NCI-H146 treated with DMSO at 0.1 percent for 48 hours (cell line): Measurements from ENCODE around the gene PRXL2A.

Source experiments
- DNase-seq: peaks from one replicate; lab custom pipeline; 2025; ENCODE audit not compliant: unreplicated experiment; lab: John Stamatoyannopoulos, UW

PRXL2A gene

DNA sequence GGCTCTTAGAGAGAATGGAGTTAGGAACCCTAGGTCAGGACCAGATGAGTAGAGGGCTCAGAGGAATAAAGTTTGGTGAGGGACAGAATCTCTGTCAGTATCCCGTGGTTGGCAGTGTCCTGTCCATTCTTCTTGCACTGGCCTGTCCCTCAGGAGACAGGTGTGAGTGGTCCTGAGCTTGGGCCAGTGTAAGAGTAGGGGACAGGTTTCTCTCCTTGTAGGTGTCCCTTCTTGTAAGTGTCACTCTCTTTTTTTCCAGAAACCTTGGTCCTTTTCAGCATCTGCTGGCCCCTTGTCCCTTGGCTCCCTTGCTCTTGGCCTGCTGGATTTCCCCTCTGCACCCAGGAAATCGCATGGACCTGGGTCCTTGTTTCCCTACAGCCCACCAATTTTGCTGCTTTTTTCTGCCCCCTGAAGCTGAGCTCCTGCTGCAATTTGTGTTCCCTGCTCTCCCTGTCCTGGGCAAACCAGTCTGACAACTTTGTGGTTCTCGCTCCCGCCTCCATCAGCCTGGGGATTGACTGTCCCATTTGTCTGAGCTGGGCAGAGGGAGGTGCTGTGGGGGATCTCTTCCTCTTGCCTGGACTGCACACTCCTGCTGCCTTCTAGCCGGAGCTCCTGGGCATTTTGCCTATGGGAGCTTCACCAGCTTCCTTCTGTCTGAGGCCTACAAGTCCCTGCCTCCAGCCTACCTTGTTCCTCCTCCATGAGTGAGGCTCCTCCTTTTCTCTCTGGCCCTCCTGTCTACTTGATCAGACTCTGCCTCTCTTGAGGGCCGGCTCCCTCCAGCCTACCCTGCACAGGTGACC is 52.3 kb downstream of the PRXL2A start:
- peak; percentile 11 for DNase-seq

DNA sequence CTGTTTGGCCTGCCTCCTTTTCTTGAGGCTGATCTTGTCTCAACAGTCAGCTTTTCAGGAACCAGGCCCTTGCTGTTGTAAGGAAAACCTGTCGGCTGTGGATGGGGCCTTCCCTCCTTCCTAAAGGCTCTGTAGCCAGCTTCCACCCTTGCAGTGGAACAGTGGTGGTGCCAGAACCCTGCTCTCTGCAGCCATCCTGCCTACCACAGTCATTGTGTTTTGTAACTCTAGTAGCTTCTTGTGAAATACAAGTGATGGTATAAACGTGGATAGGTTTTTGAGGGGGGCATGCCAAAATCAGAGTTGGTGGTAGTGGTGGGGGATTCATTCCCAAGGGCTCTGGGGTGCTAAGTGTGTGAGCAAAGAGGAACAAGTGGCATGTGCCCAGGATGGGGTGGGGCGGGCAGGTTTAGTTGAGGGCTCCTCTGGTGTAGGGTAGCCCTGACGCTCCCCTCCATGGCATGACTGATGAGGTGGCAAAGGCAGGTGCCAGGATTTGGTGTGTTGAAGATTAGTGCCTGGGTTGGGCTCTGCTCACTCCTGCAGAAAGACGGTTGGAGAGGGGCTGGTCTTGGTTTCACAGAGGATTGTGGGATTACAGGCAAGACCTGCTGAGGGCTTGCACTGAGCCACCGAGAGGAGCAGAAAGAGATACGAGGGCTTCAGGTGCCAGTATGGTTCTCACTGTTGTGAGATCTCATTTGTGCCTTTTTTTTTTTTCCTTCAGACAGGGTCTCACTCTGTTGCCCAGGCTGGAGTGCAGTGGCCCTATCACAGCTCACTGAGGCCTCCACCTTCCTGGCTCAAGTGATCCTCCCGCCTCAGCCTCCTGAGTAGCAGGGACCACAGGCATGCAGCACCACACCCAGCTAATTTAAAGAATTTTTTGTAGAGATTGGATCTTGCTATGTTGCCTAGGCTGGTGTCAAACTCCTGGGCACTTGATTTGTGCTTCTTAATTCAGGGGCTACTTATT is 53.1 kb downstream of the PRXL2A start:
- DNase-seq = no peak

DNA sequence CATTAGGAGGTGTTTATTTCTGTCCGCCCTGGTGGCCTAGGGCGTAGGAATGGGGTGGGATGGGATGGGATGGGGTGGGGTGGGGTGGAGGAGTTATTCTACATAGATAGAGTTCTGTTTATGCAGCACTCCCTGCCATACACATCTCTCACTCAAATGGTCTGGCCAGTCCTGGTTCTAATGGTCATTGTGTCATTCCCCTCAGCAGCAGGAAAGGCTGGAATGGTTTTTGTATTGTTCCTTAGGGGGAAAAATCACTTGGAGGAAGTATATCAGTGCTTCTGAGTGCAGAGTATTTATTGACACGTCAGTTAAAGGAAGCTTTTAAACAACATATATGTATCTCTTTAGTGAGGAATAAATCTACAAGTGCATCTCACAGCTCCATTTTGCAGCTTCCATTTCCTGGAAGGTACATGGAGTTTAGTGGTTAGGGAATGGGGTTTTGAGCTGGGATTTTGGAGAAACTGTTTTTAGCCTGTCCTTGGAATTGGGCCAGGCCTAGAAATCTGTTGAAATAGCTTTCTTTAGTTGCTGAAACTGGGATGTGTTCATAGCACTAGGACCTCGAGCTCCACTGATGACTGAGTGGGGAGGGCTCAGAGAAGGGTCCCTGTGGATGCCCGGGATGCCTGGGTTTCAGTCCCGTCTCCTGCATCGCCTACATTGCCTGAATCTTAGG is 54.1 kb downstream of the PRXL2A start:
- no peak for DNase-seq

DNA sequence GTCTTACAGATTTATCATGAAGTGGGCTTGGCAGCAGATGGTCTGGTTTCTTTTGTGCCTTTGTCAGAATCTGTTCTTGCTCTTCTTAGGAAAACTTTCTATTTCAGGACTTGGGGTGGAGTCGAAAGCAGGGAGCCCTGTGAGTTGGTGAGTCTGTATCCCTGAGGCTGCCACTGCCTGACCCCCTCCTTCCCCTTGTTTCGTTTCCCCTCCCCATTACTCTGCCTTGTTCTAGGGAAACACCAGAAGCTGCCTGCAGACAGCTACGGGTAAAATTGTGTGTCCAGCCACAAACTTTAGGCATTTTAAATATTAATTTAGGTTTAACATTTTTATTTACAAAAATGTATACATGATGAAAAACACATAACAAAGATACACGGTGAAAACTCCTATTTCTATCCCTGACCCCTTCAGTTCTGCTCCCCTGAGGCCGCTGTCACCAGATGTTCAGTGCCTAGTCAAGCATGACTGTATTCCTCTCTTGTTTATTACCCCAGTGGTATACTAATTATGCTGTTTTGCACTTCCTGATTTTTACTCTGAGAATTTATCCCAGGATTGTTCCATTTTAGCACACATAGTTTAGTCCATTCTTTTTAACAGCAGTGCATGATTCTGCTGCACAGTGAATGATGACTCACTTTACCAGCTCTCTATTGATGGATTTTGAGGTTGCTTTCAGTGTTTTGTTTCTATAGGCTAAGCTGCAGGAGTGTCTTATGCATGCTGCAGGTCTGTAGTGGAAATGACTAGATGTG is 54.8 kb downstream of the PRXL2A start:
- DNase-seq = peak; percentile 10

DNA sequence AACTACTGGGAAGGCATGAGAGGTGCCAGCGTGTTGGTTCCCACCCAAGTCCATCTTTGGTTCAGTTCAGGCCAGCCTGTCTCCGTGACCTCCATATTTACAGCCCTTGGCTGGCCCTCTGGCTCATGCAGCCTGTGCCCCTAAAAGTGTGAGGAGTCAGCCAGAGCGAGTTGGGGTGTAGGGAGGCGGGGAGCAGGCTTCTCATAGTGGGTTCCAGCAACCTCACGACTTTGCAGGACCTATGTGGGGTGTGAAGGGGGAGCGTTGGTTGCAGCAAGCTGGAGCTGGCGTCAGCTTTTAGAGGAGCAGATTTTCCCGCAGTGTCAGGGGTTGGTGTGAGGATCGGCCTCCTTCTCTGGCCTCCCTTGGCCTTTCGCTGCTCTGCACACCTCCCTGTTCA is 55.5 kb downstream of the PRXL2A start:
- no peak for DNase-seq

DNA sequence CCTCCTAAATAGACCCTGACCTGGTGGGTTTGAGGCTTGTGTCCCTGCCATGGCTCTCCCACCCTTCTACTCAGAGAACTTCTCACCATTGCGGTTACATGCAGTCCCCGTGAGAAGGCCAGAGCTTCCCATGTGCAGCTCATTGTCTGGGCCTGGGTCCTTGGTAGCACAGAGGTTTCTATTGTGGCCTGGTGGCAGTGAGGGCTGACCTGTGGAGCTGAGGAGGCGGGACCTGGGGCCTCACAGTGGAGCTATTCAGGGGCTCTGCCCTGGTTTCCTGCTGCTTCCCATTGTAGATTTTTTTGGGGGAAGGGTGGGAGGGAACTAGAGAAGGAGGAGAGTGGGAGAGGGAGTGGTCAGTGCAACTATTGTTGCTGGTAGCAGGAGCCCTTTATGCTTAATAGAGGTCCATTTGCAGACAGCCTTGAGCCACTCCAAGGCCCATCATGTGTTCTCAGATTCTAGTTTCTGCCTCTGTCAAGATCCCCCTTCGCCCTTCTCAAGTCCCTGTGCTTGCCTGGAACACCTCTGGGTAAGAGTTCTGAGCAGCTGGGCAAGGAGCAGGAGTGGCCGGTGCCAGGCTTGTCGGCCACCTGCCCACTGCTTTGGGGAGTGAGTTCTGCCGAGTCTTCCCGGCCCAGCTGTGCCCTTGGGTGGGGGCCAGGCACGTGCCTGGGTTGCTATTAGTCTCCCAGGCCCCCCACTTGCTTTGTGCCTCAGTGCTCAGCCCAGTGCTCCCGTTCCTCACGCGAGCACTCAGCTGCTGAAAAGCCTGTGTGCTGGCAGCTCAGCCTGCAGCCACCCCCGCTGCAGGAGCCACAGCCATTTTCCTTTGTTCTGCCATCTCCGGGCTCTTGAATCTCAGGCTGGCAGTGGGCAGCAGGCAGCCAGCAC is 56.5 kb downstream of the PRXL2A start:
- DNase-seq = no peak

DNA sequence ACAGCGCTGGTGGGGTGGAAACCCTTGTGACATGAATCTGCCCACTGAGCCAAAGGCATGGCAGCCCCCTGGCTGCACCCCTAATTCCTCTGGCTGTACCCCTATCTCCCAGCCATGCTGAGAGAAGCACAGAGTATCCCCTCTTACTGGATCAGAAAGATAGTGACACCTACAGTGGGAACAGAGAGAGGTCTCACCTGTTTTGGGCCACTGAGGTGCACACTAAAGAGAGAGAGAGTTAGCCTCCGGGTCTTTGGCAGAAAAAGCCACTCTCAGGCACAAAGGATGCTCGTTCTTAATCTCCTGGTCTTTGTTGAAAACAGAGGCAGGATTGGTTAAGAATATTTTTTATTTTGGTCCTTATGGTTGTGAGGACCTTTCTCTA is 57.1 kb downstream of the PRXL2A start:
- no peak for DNase-seq

DNA sequence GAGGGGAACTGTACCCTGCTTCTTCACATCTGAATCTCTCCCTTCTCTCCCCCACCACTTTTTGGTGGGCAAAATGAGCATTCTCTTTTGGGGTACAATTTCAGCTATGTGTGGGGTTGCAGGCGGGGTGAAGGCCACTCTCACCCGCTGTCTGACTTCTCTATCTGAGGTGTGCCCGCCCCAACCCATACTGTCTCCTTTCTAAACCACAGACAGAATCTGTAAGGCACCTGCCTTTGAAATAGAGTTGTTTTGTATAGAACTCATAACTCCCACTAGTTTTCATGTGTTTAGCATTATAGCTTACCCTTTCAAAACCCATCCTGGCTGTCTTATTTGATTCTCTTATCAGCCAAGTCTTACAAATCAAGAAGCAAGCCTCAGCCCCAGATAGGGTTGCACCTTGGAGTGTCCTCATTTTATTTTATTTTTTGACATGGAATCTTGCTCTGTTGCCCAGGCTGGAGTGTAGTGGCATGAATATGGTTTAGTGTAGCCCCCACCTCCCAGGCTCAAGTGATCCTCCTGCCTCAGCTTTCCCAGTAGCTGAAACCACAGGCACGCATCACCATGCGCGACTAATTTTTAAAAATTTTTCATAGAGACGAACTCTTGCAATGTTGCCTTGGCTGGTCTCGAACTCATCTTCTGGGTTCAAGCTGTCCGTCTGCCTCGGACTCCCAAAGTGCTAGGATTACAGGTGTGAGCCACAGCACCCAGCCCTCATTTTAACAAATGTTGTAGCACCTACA is 57.7 kb downstream of the PRXL2A start:
- DNase-seq = no peak

DNA sequence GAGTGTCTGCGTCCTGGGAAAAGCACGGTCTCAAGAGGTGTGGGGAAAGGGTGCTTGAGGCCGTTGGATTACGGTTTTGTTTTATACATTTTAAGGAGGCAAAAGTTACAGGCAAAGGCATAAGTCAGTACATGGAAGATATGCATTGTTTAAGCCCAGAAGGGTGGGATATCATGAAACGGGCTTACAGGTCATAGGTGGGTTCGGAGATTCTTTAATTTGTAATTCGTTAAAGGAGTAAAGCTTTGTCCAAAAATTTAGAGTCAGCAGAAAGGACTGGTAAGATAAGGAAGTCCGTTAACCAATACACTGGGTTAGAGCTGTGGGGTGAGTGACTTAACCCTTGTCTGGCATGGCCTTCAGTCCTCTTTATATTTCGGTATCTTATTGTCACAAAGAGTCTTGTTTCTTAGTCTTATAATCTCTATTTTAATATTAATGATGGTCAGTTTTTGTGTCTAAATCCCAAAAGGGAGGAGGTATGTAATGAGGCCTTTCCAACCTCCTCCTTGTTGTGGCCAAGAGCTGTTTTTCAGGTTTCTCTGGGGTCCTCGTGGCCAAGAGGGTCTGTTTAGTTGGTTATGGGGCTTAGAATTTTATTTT is 58.5 kb downstream of the PRXL2A start:
- DNase-seq = no peak

DNA sequence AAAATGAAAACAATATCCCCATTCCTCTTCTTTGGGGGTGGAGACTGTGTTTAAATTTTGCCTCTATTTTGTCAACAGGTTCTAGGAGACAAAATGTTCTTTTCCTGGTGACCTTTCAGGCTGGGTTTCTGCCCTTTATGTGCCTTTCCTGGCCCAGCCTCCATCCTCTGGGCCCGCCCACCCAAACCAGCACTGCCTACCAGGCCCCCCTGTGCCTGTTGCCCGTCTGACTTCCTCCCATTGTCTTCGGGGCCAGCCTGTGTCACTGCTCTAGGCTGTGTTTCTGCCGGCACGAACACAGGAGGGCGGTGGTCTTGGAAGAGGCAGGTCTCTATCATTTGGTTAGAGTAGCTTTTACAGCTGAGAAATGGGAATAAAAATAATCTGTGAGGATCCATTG is 59.7 kb downstream of the PRXL2A start:
- DNase-seq = no peak

DNA sequence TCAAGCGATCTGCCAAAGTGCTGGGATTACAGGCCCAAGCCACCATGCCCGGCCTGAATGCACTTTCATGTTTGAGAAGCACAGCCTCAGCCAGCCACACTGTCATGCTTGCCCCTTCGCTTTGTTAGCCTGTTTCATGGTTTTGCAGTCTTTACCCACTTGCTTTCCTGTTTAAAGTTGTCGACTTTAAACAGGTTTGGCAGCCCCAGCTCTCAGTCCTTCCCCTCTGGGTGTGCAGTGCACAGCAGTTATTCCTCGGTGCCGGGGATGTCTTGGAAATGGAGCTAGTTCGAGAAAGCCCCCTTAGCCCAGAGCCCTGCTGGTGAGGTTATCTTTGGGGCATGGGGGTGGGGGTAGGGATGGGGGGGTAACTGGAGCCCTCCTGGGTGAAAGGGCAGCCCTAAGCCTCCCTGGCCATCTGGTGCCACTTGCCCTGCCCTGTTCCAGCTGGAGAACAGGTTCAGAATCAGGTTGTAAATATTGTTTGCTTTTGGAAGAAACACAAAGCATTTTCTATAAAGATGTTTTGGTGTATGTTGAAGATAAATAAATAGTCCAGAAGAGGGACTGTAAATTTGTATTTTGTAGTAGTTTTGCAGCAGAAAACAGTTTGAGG is 60.6 kb downstream of the PRXL2A start:
- DNase-seq = no peak

DNA sequence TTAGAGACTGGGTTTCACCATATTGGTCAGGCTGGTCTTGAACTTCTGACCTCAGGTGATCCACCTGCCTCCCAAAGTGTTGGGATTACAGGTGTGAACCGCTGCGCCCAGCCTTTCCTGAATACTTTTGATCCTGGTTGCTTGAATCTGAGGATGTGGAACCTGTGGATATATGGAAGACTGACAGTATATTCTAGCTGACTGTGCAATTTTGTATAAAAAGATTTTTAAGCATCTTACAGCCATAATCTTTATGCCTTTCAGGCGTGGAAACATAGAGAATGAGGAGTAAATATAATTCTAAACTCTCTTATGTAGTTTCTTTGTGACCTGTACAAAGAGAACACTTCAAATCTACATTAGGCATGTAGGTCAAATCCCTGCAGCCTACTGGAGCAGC is 61.9 kb downstream of the PRXL2A start:
- no peak for DNase-seq

DNA sequence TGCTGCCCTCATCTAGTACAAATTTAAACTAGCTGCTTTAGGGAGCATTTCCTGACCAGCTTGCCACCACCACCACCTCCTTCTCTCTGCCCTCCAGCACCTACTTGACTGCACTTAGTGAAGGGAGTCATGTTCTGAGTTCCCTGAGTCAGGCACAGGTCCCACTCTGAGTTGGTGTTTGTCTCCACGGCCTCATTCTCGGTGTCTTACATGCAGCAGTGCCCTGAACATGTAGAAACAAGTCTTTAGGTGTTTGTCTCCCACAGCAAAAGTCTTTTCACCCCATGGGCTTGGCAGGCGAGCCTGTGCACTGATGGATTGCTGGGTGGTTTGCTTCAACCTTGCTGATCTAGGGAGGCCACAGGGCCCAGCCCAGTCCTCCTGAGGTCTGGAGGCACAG is 62.6 kb downstream of the PRXL2A start:
- DNase-seq = no peak

DNA sequence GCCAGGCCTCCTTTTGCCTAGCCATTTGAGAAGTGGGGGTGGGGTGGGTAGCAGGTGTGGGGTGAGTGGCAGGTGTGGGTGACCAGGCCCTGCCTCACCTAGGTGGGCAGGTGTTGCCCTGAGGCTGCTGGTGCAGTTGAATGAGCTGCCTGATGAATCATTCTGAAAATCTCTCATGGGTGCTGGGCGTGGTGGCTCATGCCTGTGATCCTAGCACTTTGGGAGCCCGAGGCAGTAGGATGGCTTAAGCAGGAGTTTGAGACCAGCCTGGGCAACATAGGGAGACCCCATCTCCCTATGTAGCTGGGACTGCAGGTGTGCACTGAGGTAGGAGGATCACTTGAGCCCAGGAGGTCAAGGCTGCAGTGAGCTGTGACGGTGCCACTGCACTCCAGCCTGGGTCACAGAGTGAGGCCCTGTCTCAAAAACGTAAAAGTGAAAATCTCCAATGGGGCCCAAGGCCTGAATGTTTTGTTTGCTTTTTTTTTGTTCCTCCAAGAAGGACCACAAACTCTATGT is 63.4 kb downstream of the PRXL2A start:
- peak; percentile 6 for DNase-seq

DNA sequence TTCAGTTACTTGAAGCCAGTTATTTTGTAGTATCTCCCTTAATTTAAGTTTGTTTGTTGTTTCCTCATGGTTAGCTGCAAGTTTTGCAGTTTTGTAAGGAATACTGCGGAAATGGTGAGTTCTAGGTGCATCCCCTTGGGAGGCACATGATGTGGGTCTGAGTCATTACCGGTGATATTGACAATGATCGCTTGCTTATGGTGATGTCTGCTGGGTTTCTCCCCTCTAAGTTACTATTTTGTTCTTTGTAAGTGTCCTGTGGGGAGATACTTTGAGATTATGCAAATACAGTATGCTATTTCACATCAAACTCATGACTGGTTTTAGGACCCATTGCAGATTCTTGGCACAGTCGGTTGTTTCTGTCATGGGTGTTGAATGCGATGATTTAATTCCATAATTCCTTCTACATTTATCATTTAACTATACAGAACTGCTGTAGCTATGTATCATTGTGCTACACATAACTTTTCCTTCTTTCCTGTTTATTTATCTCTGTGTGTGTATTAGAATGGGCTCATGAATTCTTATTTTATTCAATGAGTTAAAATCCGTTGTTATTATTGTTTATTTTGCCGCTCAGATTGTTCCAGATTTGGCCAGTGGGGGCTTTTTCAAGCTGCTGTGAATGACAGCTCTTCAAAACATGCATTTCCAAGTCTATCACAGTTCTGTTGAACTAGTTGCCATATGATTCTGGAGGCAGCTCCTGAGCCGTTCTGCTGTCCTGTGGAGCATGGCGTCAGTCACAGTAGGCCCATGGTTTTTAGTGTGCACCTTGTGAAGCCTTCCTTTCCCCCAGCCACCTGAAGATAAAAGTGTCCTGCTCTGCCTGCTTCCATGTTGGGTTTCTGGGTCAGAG is 64.1 kb downstream of the PRXL2A start:
- no peak for DNase-seq

DNA sequence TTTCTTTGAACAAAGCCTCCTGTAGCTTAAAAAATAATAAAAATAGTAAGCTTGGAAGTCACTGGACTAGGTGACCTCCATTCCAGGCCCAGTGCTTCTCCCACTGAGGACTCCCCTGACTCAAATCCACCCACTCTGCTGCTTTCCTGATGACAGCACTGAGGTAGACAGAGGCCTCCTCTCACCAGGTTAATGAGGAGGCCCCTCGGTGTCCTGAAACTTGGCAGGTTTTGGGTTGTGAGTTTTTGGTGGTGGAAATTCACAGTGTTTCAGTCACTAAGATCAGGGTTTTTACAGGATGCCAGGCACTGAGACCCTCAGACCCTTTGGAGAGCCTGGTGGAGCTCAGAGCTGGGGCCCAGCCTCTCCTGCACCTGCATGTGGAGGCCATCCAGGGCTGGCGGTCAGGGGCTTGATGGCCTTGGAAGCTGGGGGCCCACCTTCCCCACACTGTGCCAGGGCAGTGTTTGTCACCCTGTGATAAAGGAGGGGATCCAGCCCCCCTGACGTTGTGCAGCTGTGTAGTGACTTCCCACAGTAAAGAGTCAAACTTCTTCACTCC is 64.8 kb downstream of the PRXL2A start:
- no peak for DNase-seq
